Liver (tissue), 2 donors: ENCODE results near the gene NUDT11.

Experiments
- YY1 ChIP-seq: IDR thresholded peaks from 2 replicates; pipeline ENCODE4 v1.6.1; 2016; ENCODE audit warnings: antibody characterized with exemption, mild to moderate bottlenecking
- TF ChIP-seq, protein P1 (sequence below): fragments of 150-350 bp; IDR thresholded peaks from 2 replicates; pipeline ENCODE4 v1.5.1; 2017; ENCODE audit warnings: improper control_type of control experiment, low read depth, low read length; ENCODE audit not compliant: missing input control
- TF ChIP-seq, protein P2 (sequence below): IDR thresholded peaks from 2 replicates; pipeline ENCODE4 v1.6.1; 2016; ENCODE audit warnings: antibody characterized with exemption
- donor health status: healthy.

DNA sequence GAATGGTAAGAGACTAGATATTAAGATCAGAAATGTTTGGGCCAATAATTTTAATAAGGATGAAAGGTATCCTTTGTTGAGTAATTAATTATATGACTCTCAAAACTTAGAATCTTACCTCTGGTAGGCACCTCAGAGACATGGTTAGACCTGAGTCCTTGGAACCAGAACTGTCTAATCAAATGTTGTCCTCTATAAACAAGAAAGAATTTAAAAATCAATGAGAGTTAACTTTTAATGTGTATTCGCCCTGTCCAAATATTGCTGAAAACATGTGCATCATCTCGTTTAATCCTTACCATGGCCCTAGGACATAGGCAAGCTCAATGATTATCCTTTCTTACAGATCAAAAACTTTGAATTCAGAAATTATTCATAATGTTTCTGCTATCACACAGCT is 24.0 kb upstream of the NUDT11 start:
- no peak for TF ChIP-seq YY1
- TF ChIP-seq, protein P1, sequence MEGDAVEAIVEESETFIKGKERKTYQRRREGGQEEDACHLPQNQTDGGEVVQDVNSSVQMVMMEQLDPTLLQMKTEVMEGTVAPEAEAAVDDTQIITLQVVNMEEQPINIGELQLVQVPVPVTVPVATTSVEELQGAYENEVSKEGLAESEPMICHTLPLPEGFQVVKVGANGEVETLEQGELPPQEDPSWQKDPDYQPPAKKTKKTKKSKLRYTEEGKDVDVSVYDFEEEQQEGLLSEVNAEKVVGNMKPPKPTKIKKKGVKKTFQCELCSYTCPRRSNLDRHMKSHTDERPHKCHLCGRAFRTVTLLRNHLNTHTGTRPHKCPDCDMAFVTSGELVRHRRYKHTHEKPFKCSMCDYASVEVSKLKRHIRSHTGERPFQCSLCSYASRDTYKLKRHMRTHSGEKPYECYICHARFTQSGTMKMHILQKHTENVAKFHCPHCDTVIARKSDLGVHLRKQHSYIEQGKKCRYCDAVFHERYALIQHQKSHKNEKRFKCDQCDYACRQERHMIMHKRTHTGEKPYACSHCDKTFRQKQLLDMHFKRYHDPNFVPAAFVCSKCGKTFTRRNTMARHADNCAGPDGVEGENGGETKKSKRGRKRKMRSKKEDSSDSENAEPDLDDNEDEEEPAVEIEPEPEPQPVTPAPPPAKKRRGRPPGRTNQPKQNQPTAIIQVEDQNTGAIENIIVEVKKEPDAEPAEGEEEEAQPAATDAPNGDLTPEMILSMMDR, result no peak
- TF ChIP-seq, protein P2, sequence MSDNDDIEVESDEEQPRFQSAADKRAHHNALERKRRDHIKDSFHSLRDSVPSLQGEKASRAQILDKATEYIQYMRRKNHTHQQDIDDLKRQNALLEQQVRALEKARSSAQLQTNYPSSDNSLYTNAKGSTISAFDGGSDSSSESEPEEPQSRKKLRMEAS, result no peak
